ENCODE data around the gene ZNF146.

- no peak for TF ChIP-seq CTCF (optimal IDR thresholded peaks at IDR 0.05 in 1 of 3, IDR thresholded peaks at IDR 0.05 in 1 of 3, conservative IDR thresholded peaks at IDR 0.05 in 1 of 3; ENCODE audit: extremely low read depth in 1 of 3, insufficient read depth in 2 of 3, low read length in 3 of 3)
- TF ChIP-seq EZH2 (IDR thresholded peaks at IDR 0.05; ENCODE audit: low read length), result no peak
Measured at GRCh38 chr19:36245210-36246005, 30.5 kb downstream of the ZNF146 start.

Measured in keratinocyte (primary cell).